ENCODE measurements around the gene TNFRSF1A.

- TF ChIP-seq POLR2A (IDR thresholded peaks at IDR 0.05) = no peak
- no peak for TF ChIP-seq CTCF (IDR thresholded peaks at IDR 0.05)
These were observed 9.4 kb downstream of the TNFRSF1A start for GRCh38 chr12:6332459-6332858.

Data from adrenal gland (tissue), 5 donors.